ENCODE measurements around the gene FOXO4. TPM values are rescaled to one million over a fixed set of nuclear protein-coding genes. Genes with fewer than 3 reads are reported as not detected.

The FOXO4 gene
- total RNA-seq, 4 donors from 2014 or later: 28.2 to 45.0 (median 35.3) TPM

- intact Hi-C loops (cut with DNase I): no loop called here
- WGBS: 63% methylated on average over 4 of the region's 4 CpGs
- H3K36me3 ChIP-seq: peaks cover 11 to 96% (median 93%) of the 10 kb centered on the region in 4 donors
Observed at GRCh38 chrX:71131510-71131909, 35.9 kb downstream of the FOXO4 start.

DNA sequence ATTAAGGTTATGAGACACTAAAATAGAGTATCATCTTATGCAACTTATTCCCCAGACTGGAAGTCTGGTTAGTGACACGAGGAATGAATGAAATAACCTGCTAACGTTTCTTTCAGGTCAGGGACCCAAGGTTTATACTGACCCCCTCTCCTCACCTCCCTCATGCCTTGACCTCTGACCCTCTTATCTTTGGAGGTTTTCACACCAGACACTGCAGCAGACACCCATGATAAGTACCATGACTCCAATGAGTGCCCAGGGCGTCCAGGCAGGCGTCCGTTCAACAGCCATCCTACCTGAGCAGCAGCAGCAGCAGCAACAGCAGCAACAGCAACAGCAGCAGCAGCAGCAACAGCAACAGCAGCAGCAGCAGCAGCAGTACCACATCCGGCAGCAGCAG is 44.8 kb downstream of the FOXO4 start:
- no peaks in the 10 kb centered on the region for H3K27me3 ChIP-seq
- H3K27ac ChIP-seq (replicated peaks in 1 of 4): no peak overlapping the region
- H3K9me3 ChIP-seq: no peaks in the 10 kb centered on the region
- WGBS: 68% methylated on average over 4 of the region's 6 CpGs
- H3K4me1 ChIP-seq: peaks cover 4 to 27% (median 25%) of the 10 kb centered on the region in 4 donors
- intact Hi-C loops (cut with DNase I): no loop called here
- DNase-seq (ENCODE audit: extremely low spot score): no peak
- peaks cover 15 to 70% (median 62%) of the 10 kb centered on the region in 4 donors for H3K36me3 ChIP-seq
- no peak for TF ChIP-seq POLR2AphosphoS5 (IDR thresholded peaks at IDR 0.05)
- TF ChIP-seq POLR2A (IDR thresholded peaks at IDR 0.05; ENCODE audit: low read depth): no peak
- TF ChIP-seq EP300 (IDR thresholded peaks at IDR 0.05): no peak
- TF ChIP-seq CTCF (IDR thresholded peaks at IDR 0.05): no peak
- no peak overlapping the region for H3K4me3 ChIP-seq

More at GRCh38 chrX:71131510-71131909, 35.9 kb downstream of the FOXO4 start:
- Histone ChIP-seq H3K27me3 (no peaks in the 10 kb centered on the region), H3K4me3 (no peak overlapping the region), H3K4me1 (peaks cover 0 to 8% (median 2%) of the 10 kb centered on the region in 4 donors), H3K27ac (replicated peaks in 1 of 4) (no peak overlapping the region), H3K9me3 (no peaks in the 10 kb centered on the region)
- DNase-seq (ENCODE audit: extremely low spot score): no peak
- TF ChIP-seq POLR2A (IDR thresholded peaks at IDR 0.05; ENCODE audit: low read depth) (no peak), POLR2AphosphoS5 (IDR thresholded peaks at IDR 0.05) (no peak), EP300 (IDR thresholded peaks at IDR 0.05) (no peak), CTCF (IDR thresholded peaks at IDR 0.05) (no peak)

GRCh38 chrX:71143508-71143907 is 47.9 kb downstream of the FOXO4 start:
- Histone ChIP-seq H3K27ac (replicated peaks in 1 of 4) (no peak overlapping the region), H3K36me3 (peaks cover 6 to 40% (median 32%) of the 10 kb centered on the region in 4 donors), H3K4me1 (peaks cover 5 to 36% (median 30%) of the 10 kb centered on the region in 4 donors), H3K4me3 (no peak overlapping the region), H3K27me3 (no peaks in the 10 kb centered on the region), H3K9me3 (no peaks in the 10 kb centered on the region)
- TF ChIP-seq CTCF (IDR thresholded peaks at IDR 0.05) (no peak), EP300 (IDR thresholded peaks at IDR 0.05) (no peak), POLR2AphosphoS5 (IDR thresholded peaks at IDR 0.05) (no peak), POLR2A (IDR thresholded peaks at IDR 0.05; ENCODE audit: low read depth) (no peak)
- DNase-seq (ENCODE audit: extremely low spot score): no peak
- WGBS: 43% methylated on average over 3 of the region's 6 CpGs
- intact Hi-C loops (cut with DNase I): no loop called here

DNA sequence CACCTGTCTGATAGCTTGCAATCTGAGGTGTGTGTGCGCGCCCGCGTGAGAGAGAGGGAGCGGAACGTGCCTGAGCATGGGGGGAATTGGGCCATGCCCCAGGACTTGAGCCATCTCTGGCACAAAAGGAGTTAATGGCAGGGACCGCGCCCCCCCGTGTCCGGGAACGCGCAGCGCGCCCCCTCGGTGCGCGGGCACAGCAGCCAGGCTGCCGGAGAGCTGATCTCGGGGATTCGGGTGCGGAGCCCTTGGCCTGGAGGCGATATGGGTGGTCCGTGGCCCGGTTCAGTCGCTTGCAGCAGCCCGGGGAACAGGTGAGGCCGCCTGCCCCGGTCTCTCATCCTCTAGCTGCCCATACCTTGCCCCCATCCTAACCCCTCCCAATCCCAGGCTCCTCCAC is 49.0 kb downstream of the FOXO4 start, which contains the start of gene NLGN3:
TSS of gene NLGN3 (plus strand) at position 191 of the 400 bp plus-strand sequence. CDS start 2,909 bp downstream, outside the sequence.
- no peak within 1 kb of the TSS for H3K27ac ChIP-seq (replicated peaks in 1 of 4)
- peak within 1 kb of the TSS; percentile 34 to 50 (median 40) for H3K4me3 ChIP-seq
- H3K27me3 ChIP-seq: no peaks in the 10 kb centered on the region
- H3K9me3 ChIP-seq: no peaks in the 10 kb centered on the region
- H3K4me1 ChIP-seq: peaks cover 5 to 36% (median 30%) of the 10 kb centered on the region in 4 donors
- peaks cover 6 to 28% (median 21%) of the 10 kb centered on the region in 4 donors for H3K36me3 ChIP-seq
- DNase-seq (ENCODE audit: extremely low spot score): no peak
- intact Hi-C loops (cut with DNase I): no loop called here
- 34% methylated on average over 14 of the region's 28 CpGs for WGBS
- no peak for TF ChIP-seq EP300 (IDR thresholded peaks at IDR 0.05)
- no peak for TF ChIP-seq POLR2A (IDR thresholded peaks at IDR 0.05; ENCODE audit: low read depth)
- no peak for TF ChIP-seq POLR2AphosphoS5 (IDR thresholded peaks at IDR 0.05)
- TF ChIP-seq CTCF (IDR thresholded peaks at IDR 0.05): no peak

Data from esophagus muscularis mucosa (tissue), 4 donors.